ENCODE measurements around the gene PRKG1.

The PRKG1 gene

GRCh38 chr10:51667678-51668335, 593.5 kb downstream of the PRKG1 start:
- TF ChIP-seq POLR2AphosphoS5 (IDR thresholded peaks at IDR 0.05; ENCODE audit: low read depth, low read length) (no peak), FOXP2 (optimal IDR thresholded peaks at IDR 0.05; ENCODE audit: borderline replicate concordance, extremely low read depth, extremely low read length, insufficient read depth) (no peak), TAF1 (IDR thresholded peaks at IDR 0.05; ENCODE audit: borderline replicate concordance, insufficient read depth, low read length) (no peak), REST (IDR thresholded peaks at IDR 0.05; ENCODE audit: insufficient read depth in 1 of 2, low read depth in 2 of 2, low read length in 2 of 2) (no peak), SIN3A (IDR thresholded peaks at IDR 0.05; ENCODE audit: borderline replicate concordance, insufficient read depth, low read length) (no peak)

GRCh38 chr10:51668336-51668689, 594.0 kb downstream of the PRKG1 start:
- TF ChIP-seq FOXP2 (optimal IDR thresholded peaks at IDR 0.05; ENCODE audit: borderline replicate concordance, extremely low read depth, extremely low read length, insufficient read depth) (no peak), POLR2AphosphoS5 (IDR thresholded peaks at IDR 0.05; ENCODE audit: low read depth, low read length) (no peak), REST (IDR thresholded peaks at IDR 0.05; ENCODE audit: insufficient read depth in 1 of 2, low read depth in 2 of 2, low read length in 2 of 2) (no peak), SIN3A (IDR thresholded peaks at IDR 0.05; ENCODE audit: borderline replicate concordance, insufficient read depth, low read length) (no peak), TAF1 (IDR thresholded peaks at IDR 0.05; ENCODE audit: borderline replicate concordance, insufficient read depth, low read length) (no peak)

- TF ChIP-seq SIN3A (IDR thresholded peaks at IDR 0.05; ENCODE audit: borderline replicate concordance, insufficient read depth, low read length) = no peak
- TF ChIP-seq TAF1 (IDR thresholded peaks at IDR 0.05; ENCODE audit: borderline replicate concordance, insufficient read depth, low read length) = no peak
- no peak for TF ChIP-seq POLR2AphosphoS5 (IDR thresholded peaks at IDR 0.05; ENCODE audit: low read depth, low read length)
- no peak for TF ChIP-seq FOXP2 (optimal IDR thresholded peaks at IDR 0.05; ENCODE audit: borderline replicate concordance, extremely low read depth, extremely low read length, insufficient read depth)
- TF ChIP-seq REST (IDR thresholded peaks at IDR 0.05; ENCODE audit: insufficient read depth in 1 of 2, low read depth in 2 of 2, low read length in 2 of 2) = no peak
Measured at GRCh38 chr10:51669041-51669440, 594.8 kb downstream of the PRKG1 start.

- no peak for TF ChIP-seq TAF1 (IDR thresholded peaks at IDR 0.05; ENCODE audit: borderline replicate concordance, insufficient read depth, low read length)
- TF ChIP-seq POLR2AphosphoS5 (IDR thresholded peaks at IDR 0.05; ENCODE audit: low read depth, low read length) = no peak
Measured at GRCh38 chr10:51672039-51672535, 597.8 kb downstream of the PRKG1 start.

GRCh38 chr10:51675088-51675487, 600.8 kb downstream of the PRKG1 start:
- TF ChIP-seq SIN3A (IDR thresholded peaks at IDR 0.05; ENCODE audit: borderline replicate concordance, insufficient read depth, low read length) (no peak), REST (IDR thresholded peaks at IDR 0.05; ENCODE audit: insufficient read depth in 1 of 2, low read depth in 2 of 2, low read length in 2 of 2) (no peak), FOXP2 (optimal IDR thresholded peaks at IDR 0.05; ENCODE audit: borderline replicate concordance, extremely low read depth, extremely low read length, insufficient read depth) (no peak)
